ENCODE data around the gene C16orf78.

DNA sequence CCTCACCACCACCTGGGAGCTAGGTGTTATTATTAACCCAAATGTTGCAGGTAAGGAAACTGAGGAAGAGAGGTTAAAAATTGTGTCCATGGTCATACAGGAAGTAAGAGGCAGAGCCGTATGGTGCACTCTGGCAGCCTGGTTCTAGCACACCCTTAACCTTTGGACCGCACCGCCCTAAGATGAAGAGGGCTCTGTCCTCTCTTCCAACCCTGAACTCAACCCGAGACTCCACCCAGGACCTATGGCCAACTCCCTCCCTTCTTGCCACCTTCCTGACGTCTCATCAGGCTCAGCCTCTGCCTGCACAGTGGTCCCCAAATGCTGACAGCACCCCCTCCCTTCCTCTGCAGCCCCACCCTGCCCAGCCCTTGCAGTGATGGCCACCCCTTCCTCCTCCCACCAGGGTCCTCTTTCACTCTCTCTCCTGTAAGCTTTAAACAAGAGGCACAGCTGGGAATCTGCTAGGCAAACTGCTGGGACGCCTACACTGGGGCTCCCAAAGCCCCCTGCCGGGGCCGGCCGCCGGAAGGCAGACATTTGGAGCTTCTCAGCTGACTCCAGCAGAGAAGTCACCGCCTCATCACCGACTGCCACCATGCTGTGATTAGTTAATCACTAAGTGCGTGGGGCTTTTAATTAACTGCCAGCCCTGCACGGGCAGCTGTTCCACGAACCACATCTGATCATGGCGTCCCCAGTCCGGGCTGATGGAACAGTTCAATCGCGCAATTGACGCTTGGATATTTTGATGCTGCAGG, 16.7 kb upstream of the C16orf78 start:
- no peak for TF ChIP-seq MXI1 (IDR thresholded peaks at IDR 0.05; ENCODE audit: borderline replicate concordance, low read depth, low read length)
- TF ChIP-seq, protein P1, sequence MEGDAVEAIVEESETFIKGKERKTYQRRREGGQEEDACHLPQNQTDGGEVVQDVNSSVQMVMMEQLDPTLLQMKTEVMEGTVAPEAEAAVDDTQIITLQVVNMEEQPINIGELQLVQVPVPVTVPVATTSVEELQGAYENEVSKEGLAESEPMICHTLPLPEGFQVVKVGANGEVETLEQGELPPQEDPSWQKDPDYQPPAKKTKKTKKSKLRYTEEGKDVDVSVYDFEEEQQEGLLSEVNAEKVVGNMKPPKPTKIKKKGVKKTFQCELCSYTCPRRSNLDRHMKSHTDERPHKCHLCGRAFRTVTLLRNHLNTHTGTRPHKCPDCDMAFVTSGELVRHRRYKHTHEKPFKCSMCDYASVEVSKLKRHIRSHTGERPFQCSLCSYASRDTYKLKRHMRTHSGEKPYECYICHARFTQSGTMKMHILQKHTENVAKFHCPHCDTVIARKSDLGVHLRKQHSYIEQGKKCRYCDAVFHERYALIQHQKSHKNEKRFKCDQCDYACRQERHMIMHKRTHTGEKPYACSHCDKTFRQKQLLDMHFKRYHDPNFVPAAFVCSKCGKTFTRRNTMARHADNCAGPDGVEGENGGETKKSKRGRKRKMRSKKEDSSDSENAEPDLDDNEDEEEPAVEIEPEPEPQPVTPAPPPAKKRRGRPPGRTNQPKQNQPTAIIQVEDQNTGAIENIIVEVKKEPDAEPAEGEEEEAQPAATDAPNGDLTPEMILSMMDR (conservative IDR thresholded peaks at IDR 0.05; ENCODE audit: low read depth, low read length): no peak
- TF ChIP-seq POLR2A (IDR thresholded peaks at IDR 0.05; ENCODE audit: low read depth, low read length): no peak
- no peak for TF ChIP-seq RCOR1 (IDR thresholded peaks at IDR 0.05; ENCODE audit: insufficient replicate concordance, low read length)
- no peak for TF ChIP-seq RAD21 (IDR thresholded peaks at IDR 0.05; ENCODE audit: low read length)
- no peak for TF ChIP-seq MAFK (IDR thresholded peaks at IDR 0.05; ENCODE audit: low read depth, low read length)
- TF ChIP-seq CHD1 (IDR thresholded peaks at IDR 0.05; ENCODE audit: low read depth, low read length): no peak
- no peak for TF ChIP-seq MAZ (IDR thresholded peaks at IDR 0.05; ENCODE audit: borderline replicate concordance, low read depth, low read length)
- no peak for TF ChIP-seq SMC3 (IDR thresholded peaks at IDR 0.05; ENCODE audit: low read depth, low read length)
- no peak for TF ChIP-seq FOS (IDR thresholded peaks at IDR 0.05; ENCODE audit: low read depth, low read length)
- TF ChIP-seq, protein P2, sequence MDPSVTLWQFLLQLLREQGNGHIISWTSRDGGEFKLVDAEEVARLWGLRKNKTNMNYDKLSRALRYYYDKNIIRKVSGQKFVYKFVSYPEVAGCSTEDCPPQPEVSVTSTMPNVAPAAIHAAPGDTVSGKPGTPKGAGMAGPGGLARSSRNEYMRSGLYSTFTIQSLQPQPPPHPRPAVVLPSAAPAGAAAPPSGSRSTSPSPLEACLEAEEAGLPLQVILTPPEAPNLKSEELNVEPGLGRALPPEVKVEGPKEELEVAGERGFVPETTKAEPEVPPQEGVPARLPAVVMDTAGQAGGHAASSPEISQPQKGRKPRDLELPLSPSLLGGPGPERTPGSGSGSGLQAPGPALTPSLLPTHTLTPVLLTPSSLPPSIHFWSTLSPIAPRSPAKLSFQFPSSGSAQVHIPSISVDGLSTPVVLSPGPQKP (IDR thresholded peaks at IDR 0.05; ENCODE audit: borderline replicate concordance, low read depth, low read length): no peak
- TF ChIP-seq RFX5 (IDR thresholded peaks at IDR 0.05; ENCODE audit: low read depth, low read length): no peak
- TF ChIP-seq CEBPB (IDR thresholded peaks at IDR 0.05; ENCODE audit: low read depth, low read length): no peak
